Naive thymus-derived CD8-positive, alpha-beta T cell (primary cell): ENCODE measurements around the gene ZNF577. TPM values are rescaled to one million over a fixed set of nuclear protein-coding genes. Genes with fewer than 3 reads are reported as not detected.
"Not testable (repeated sequence)": the region's sequence is repeated elsewhere in the genome, so short reads cannot be mapped to it uniquely, and the experiment has no call there.

ENCODE experiments used
- ATAC-seq, 2 donors: fragments of 150-1000 bp; cut with Tn5 transposase in 1 of 2; sonication (Bioruptor Pico), chemical (Tn5 transposase) in 1 of 2; 1 replicate in 1 of 2; 2 replicates in 1 of 2; pipeline ENCODE4 v1.10.0; 2021; ENCODE audit warnings: mild to moderate bottlenecking in 2 of 2, moderate library complexity in 2 of 2
- POLR2A ChIA-PET: fragments of 350-600 bp; sonication (Branson Sonifier 250); formaldehyde crosslinking; loops from one replicate; lab custom pipeline; 2021; ENCODE audit warnings: antibody characterized with exemption; lab: Charles Lee
- DNase-seq, 10 donors: peaks; one replicate each; pipeline versions ENCODE4 v3.0.0 to v3.0.0-alpha.2; 2020 to 2022
- H3K27ac Mint-ChIP-seq, 10 donors: one replicate each; pipeline ENCODE4 v1.8.0; 2020 to 2022; ENCODE audit warnings: mild to moderate bottlenecking in 10 of 10, mixed read lengths in 10 of 10, moderate library complexity in 4 of 10, inconsistent platforms in 1 of 10
- H3K27me3 Mint-ChIP-seq, 5 donors: one replicate each; pipeline ENCODE4 v1.8.0; 2021 to 2022; ENCODE audit warnings: mixed read lengths in 5 of 5
- H3K36me3 Mint-ChIP-seq, 3 donors: one replicate each; pipeline ENCODE4 v1.8.0; 2020 to 2022; ENCODE audit warnings: mixed read lengths in 3 of 3, mild to moderate bottlenecking in 2 of 3, inconsistent platforms in 1 of 3
- H3K4me1 Mint-ChIP-seq, 4 donors: one replicate each; pipeline ENCODE4 v1.8.0; 2021 to 2022; ENCODE audit warnings: mixed read lengths in 4 of 4
- H3K4me3 Mint-ChIP-seq, 10 donors: one replicate each; pipeline ENCODE4 v1.8.0; 2020 to 2022; ENCODE audit warnings: mild to moderate bottlenecking in 10 of 10, mixed read lengths in 10 of 10, moderate library complexity in 6 of 10, inconsistent platforms in 1 of 10
- H3K9me3 Mint-ChIP-seq, 9 donors: one replicate each; pipeline ENCODE4 v1.8.0; 2020 to 2022; ENCODE audit warnings: mixed read lengths in 9 of 9, mild to moderate bottlenecking in 3 of 9, inconsistent platforms in 1 of 9, moderate library complexity in 1 of 9
- polyA plus RNA-seq, 3 donors: library from polyadenylated mRNA; unstranded; fragments of 300-500 nt; fragmentation: Illumina TruSeq; gene quantifications; one replicate each; pipeline ENCODE4 v1.2.3, GENCODE V29; 2021
- total RNA-seq, 8 experiments: library from RNA in 2 of 8; stranded (reverse) in 2 of 8; gene quantifications; one replicate each; pipeline ENCODE4 v1.2.3 and lab custom pipeline; 2021 to 2026

ZNF577 gene
- total and polyA plus RNA-seq, 5 experiments from 2014 or later, result 0.83 to 34.0 (median 3.6) TPM

DNA sequence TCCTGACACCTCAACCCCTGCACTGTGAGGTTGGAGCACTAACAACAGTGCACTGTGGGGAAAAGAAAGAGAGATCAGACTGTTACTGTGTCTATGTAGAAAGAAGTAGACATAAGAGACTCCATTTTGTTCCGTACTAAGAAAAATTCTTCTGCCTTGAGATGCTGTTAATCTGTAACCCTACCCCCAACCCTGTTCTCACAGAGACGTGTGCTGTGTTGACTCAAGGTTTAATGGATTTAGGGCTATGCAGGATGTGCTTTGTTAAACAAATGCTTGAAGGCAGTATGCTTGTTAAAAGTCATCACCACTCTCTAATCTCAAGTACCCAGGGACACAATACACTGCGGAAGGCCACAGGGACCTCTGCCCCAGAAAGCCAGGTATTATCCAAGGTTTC is 17.9 kb upstream of the ZNF577 start:
- DNase-seq, ATAC-seq, H3K27ac Mint-ChIP-seq, POLR2A ChIA-PET: not testable (repeated sequence)
- Mint-ChIP-seq H3K27me3 (peaks cover 8 to 28% (median 23%) of the 10 kb centered on the region in 5 donors), H3K4me3 (peak overlapping the region in 2 of 10 donors; percentile 12 to 56), H3K4me1 (peaks cover 13 to 26% (median 23%) of the 10 kb centered on the region in 4 donors), H3K9me3 (peaks cover 8 to 96% (median 50%) of the 10 kb centered on the region in 9 donors), H3K36me3 (peaks cover 32 to 73% (median 61%) of the 10 kb centered on the region in 3 donors)

DNA sequence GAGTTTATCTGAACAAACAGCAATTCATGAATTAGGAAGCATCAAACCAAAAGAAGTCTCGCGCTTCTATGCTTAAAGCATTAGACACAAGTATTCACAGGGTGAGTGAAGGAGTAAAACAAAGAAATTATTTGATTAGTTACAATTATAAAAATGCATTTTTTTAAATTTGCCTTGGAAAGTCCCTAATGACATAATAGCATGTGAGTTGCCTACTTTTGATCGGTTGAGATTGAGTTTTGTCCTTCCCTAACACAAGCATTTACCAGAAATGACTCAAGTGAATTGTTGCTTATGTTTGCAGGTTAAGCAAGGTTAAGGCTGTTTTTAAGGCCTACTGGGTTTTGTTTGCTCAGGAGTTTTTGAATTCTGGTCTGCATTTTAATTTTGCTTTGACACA is 17.5 kb upstream of the ZNF577 start:
- Mint-ChIP-seq H3K4me1 (peaks cover 13 to 26% (median 24%) of the 10 kb centered on the region in 4 donors), H3K27me3 (peaks cover 8 to 28% (median 23%) of the 10 kb centered on the region in 5 donors), H3K9me3 (peaks cover 8 to 96% (median 47%) of the 10 kb centered on the region in 9 donors), H3K4me3 (peak overlapping the region; percentile 89 to 100 (median 99)), H3K36me3 (peaks cover 36 to 74% (median 63%) of the 10 kb centered on the region in 3 donors), H3K27ac (peak overlapping the region in 9 of 10 donors; percentile 94 to 100 (median 98))
- ATAC-seq, result peak; percentile 10 to 18
- no peak for DNase-seq
- POLR2A ChIA-PET, result interaction anchor here (0.9 to 1.0 kb wide), 3 partner anchors 12 to 22 kb away, joined by 3 to 4 read pairs (median 4); partner anchors contain the start of gene ZNF613

DNA sequence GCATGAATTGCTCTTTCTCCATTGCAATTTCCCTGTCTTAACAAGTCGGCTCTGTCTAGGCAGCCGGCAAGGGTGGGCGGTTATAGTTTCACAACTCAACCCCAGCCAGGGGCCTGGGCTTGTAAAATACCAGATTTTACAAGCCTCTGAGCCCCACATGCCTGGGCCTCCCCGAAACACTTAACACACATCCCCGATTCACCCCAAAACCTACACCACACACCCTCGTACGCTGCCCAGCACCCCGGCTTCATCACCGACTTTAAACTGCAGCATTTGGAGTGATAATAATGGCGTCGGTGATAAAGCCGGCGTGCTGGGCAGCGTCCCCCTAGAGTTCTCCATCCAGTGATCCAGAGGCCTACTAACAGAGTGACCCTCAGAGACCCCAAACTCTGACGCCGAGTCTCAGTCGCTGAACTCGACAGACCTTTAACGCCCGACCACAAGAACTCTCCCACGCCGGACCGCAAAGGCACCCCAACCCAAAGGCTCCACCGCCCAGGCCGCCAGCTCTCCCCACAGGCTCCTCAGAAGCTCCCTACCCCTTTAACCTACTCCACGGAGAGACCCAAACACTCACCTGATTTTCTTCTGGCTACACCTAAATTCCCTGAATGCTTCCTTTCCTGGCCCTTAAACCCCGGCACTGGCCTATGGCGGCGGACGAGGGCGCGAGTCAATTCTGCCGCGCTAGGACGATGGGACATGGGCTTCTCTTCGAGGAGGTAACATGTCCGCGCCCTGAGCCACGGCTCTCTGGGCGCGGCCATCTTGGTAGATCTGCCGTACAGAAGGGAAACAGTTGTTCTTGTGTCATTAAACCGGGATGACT is 16.8 kb upstream of the ZNF577 start, which contains the start of gene ZNF649:
Gene ZNF649, minus strand, starts transcription at position 687 of the 835 bp plus-strand sequence. CDS start 4,910 bp downstream, outside the sequence.
- POLR2A ChIA-PET, result interaction anchor here (0.9 to 1.0 kb wide), 3 partner anchors 11 to 23 kb away, joined by 3 to 4 read pairs (median 4); partner anchors contain the start of gene ZNF613
- Mint-ChIP-seq H3K4me1 (peaks cover 13 to 26% (median 25%) of the 10 kb centered on the region in 4 donors), H3K36me3 (peaks cover 39 to 77% (median 65%) of the 10 kb centered on the region in 3 donors), H3K4me3 (peak within 1 kb of the TSS; percentile 89 to 100 (median 99)), H3K27ac (peak within 1 kb of the TSS; percentile 94 to 100 (median 98)), H3K27me3 (peaks cover 8 to 21% (median 19%) of the 10 kb centered on the region in 5 donors), H3K9me3 (peaks cover 8 to 97% (median 42%) of the 10 kb centered on the region in 9 donors)
- DNase-seq, result peak; percentile 63 to 90 (median 78)
- peak; percentile 91 to 93 for ATAC-seq

- POLR2A ChIA-PET, result interaction anchor here (1.3 kb wide), 1 partner anchor 24 kb away, joined by 4 read pairs; the partner anchor contains the start of gene ZNF613
These were observed 15.4 kb upstream of the ZNF577 start for GRCh38 chr19:51903192-51903591.

DNA sequence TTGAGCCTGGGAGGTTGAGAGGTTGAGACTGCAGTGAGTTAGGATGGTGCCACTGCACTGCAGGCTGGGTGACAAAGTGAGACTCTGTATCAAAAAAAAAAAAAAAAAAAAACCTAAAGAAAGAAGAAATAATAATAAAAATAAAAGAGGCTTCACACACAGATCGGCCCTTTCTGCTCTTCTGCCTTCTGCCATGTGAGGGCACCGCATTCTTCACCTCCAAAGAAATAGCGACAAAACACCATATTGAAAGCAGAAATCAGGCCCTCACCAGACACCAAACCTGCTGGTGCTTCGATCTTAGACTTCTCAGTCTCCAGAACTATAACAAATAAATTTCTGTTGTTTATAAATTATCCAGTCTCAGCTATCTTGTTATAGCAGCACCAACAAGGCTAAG is 14.1 kb upstream of the ZNF577 start:
- no peak for DNase-seq
- Mint-ChIP-seq H3K9me3 (peaks cover 8 to 97% (median 30%) of the 10 kb centered on the region in 9 donors), H3K4me3 (peak overlapping the region in 3 of 10 donors; percentile 13 to 34 (median 22)), H3K4me1 (peaks cover 13 to 26% (median 26%) of the 10 kb centered on the region in 4 donors), H3K36me3 (peaks cover 53 to 88% (median 58%) of the 10 kb centered on the region in 3 donors), H3K27ac (no peak overlapping the region), H3K27me3 (peaks cover 0 to 7% (median 3%) of the 10 kb centered on the region in 5 donors)
- no peak for ATAC-seq
- POLR2A ChIA-PET, result no interaction called here

More at GRCh38 chr19:51903192-51903591, 15.4 kb upstream of the ZNF577 start:
- peaks cover 6 to 15% (median 13%) of the 10 kb centered on the region in 5 donors for H3K27me3 Mint-ChIP-seq
- peaks cover 8 to 97% (median 37%) of the 10 kb centered on the region in 9 donors for H3K9me3 Mint-ChIP-seq
- H3K27ac Mint-ChIP-seq, result peak overlapping the region in 2 of 10 donors; percentile 6 to 63
- no peak for ATAC-seq
- peaks cover 13 to 26% (median 25%) of the 10 kb centered on the region in 4 donors for H3K4me1 Mint-ChIP-seq
- H3K36me3 Mint-ChIP-seq, result peaks cover 53 to 83% (median 56%) of the 10 kb centered on the region in 3 donors
- no peak for DNase-seq
- H3K4me3 Mint-ChIP-seq, result peak overlapping the region; percentile 64 to 100 (median 99)

DNA sequence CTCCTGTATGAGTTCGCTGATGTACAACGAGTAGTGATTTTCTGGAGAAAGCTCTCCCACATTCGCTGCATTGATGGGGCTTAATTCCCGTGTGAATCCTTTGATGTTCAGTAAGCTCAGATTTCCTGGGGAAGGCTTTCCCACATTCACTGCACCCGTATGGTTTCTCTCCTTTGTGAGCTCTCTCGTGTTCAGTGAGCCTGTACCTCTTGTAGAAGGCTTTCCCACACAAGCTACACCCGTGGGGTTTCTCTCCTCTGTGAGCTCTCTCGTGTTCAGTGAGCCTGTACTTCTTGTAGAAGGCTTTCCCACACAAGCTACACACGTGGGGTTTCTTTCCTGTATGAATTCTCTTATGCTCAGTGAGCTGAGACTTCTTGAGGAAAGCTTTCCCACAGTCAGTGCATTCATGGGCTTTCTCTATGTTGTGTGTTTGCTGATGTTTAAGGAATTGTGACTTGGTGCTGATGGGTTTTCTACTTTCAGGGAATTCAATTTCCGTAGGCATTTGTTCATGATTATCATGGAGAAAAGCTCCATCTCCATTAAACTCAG is 3.5 kb upstream of the ZNF577 start:
- peak overlapping the region in 1 of 10 donors; percentile 40 for H3K4me3 Mint-ChIP-seq
- peak overlapping the region in 2 of 10 donors; percentile 40 to 75 for H3K27ac Mint-ChIP-seq
- POLR2A ChIA-PET, result interaction anchor here (1.2 kb wide), 1 partner anchor 13 kb away, joined by 4 read pairs; the partner anchor contains the start of gene ZNF649

DNA sequence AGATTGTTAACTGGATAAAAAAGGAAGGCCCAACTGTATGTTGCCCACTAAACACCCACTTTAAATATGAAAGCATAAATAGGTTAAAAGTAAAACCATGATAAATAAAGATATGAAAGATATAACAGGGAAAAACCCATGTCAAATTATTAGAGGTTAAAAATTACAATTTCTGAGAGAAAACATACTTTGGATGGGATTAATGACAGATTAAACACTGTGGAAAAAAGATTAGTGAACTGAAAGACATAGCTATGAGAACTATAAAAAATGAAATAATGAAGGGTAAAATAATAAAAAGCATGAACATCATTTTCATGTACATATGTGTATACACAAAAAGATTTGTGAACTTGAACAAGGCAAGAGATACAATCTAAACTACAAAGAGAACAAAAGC is 2.2 kb upstream of the ZNF577 start:
- ATAC-seq (no peak), DNase-seq (no peak)
- Mint-ChIP-seq H3K27me3 (no peaks in the 10 kb centered on the region), H3K27ac (no peak overlapping the region), H3K4me1 (peaks cover 0 to 3% (median 1%) of the 10 kb centered on the region in 4 donors), H3K9me3 (peaks cover 7 to 100% (median 52%) of the 10 kb centered on the region in 9 donors), H3K36me3 (peaks cover 75 to 92% (median 76%) of the 10 kb centered on the region in 3 donors), H3K4me3 (peak overlapping the region in 1 of 10 donors; percentile 26)
- POLR2A ChIA-PET, result no interaction called here

More for the DNA sequence above, 3.5 kb upstream of the ZNF577 start:
- peaks cover 0 to 3% (median 1%) of the 10 kb centered on the region in 4 donors for H3K4me1 Mint-ChIP-seq
- peaks cover 79 to 93% (median 81%) of the 10 kb centered on the region in 3 donors for H3K36me3 Mint-ChIP-seq
- peaks cover 7 to 100% (median 55%) of the 10 kb centered on the region in 9 donors for H3K9me3 Mint-ChIP-seq
- H3K27me3 Mint-ChIP-seq, result no peaks in the 10 kb centered on the region
- DNase-seq (peak in 3 of 10 donors; percentile 4 to 30 (median 9)), ATAC-seq (no peak)

DNA sequence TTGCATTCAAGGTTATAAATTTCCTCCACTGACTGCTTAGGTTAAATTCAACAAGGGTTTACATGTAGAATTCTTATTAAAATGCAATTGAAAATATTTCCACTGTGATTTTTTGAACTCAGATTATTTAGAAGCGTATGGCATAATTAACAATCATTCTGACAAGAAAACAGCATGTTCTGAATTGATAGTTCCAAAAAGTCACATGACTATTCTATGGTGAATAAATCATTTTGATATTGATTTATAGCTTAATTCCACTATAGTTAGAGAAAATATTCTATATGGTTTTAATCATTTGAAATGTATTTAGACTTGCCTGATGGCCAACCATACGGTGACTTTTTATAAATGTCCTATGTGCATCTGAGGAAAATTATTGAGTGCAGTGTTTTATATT is 3.0 kb downstream of the ZNF577 start:
- peaks cover 0 to 3% (median 2%) of the 10 kb centered on the region in 4 donors for H3K4me1 Mint-ChIP-seq
- peaks cover 58 to 90% (median 72%) of the 10 kb centered on the region in 3 donors for H3K36me3 Mint-ChIP-seq
- DNase-seq (no peak), ATAC-seq (no peak)
- peaks cover 0 to 99% (median 50%) of the 10 kb centered on the region in 9 donors for H3K9me3 Mint-ChIP-seq
- H3K27ac Mint-ChIP-seq, result no peak overlapping the region
- POLR2A ChIA-PET, result interaction anchor here (0.7 kb wide), 1 partner anchor 9 kb away, joined by 3 read pairs; no protein-coding TSS in a partner anchor
- H3K4me3 Mint-ChIP-seq, result no peak overlapping the region
- no peaks in the 10 kb centered on the region for H3K27me3 Mint-ChIP-seq

GRCh38 chr19:51882518-51882917 is 5.2 kb downstream of the ZNF577 start:
- Mint-ChIP-seq H3K27me3 (no peaks in the 10 kb centered on the region), H3K4me1 (peaks cover 0 to 3% (median 1%) of the 10 kb centered on the region in 4 donors), H3K27ac (no peak overlapping the region), H3K36me3 (peaks cover 65 to 92% (median 67%) of the 10 kb centered on the region in 3 donors), H3K9me3 (peaks cover 8 to 99% (median 55%) of the 10 kb centered on the region in 9 donors), H3K4me3 (no peak overlapping the region)
- ATAC-seq, result no peak
- no peak for DNase-seq
- POLR2A ChIA-PET, result no interaction called here

GRCh38 chr19:51873097-51873496 is 14.7 kb downstream of the ZNF577 start:
- DNase-seq (no peak), ATAC-seq (no peak)
- Mint-ChIP-seq H3K27ac (no peak overlapping the region), H3K9me3 (peaks cover 39 to 100% (median 80%) of the 10 kb centered on the region in 9 donors), H3K4me1 (peaks cover 0 to 2% (median 0%) of the 10 kb centered on the region in 4 donors), H3K36me3 (peaks cover 64 to 98% (median 93%) of the 10 kb centered on the region in 3 donors), H3K27me3 (no peaks in the 10 kb centered on the region), H3K4me3 (no peak overlapping the region)
- POLR2A ChIA-PET, result interaction anchor here (1.0 kb wide), 1 partner anchor 26 kb away, joined by 3 read pairs; no protein-coding TSS in a partner anchor

GRCh38 chr19:51861870-51862622 is 25.7 kb downstream of the ZNF577 start:
- Mint-ChIP-seq H3K27ac (no peak overlapping the region), H3K4me1 (no peaks in the 10 kb centered on the region), H3K4me3 (no peak overlapping the region), H3K27me3 (no peaks in the 10 kb centered on the region), H3K9me3 (peaks cover 20 to 99% (median 53%) of the 10 kb centered on the region in 9 donors), H3K36me3 (peaks cover 6 to 85% (median 53%) of the 10 kb centered on the region in 3 donors)
- ATAC-seq (no peak), DNase-seq (no peak)
- POLR2A ChIA-PET, result no interaction called here
